WERI-Rb-1 (cell line): ENCODE results near the gene FAM53C.

Experiments
- DNase-seq: peaks from one replicate; pipeline ENCODE4 v3.0.0-alpha.2; 2020
- H3K27ac ChIP-seq: fragments of 250-450 bp; sonication (Bioruptor Pico); 2 replicates; pipeline ENCODE4 v1.5.1; 2020; ENCODE audit warnings: mild to moderate bottlenecking, moderate library complexity
- H3K27me3 ChIP-seq: fragments of 250-450 bp; sonication (Bioruptor Pico); 2 replicates; pipeline ENCODE4 v1.5.1; 2021; ENCODE audit warnings: mild to moderate bottlenecking, low read depth, moderate library complexity; ENCODE audit not compliant: insufficient read depth, severe bottlenecking
- H3K36me3 ChIP-seq: fragments of 250-450 bp; sonication (Bioruptor Pico); 2 replicates; pipeline ENCODE4 v1.5.1; 2020; ENCODE audit warnings: mild to moderate bottlenecking, moderate library complexity
- H3K4me3 ChIP-seq: 2 replicates; pipeline ENCODE4 v1.5.1; 2011; ENCODE audit warnings: low read depth, mild to moderate bottlenecking, control low read depth, low read length
- H3K9me3 ChIP-seq: fragments of 250-450 bp; sonication (Bioruptor Pico); 2 replicates; pipeline ENCODE4 v1.5.1; 2021; ENCODE audit warnings: mild to moderate bottlenecking, moderate library complexity; ENCODE audit not compliant: severe bottlenecking
- TF ChIP-seq, protein P1 (sequence below): IDR thresholded peaks from 2 replicates; pipeline ENCODE4 v1.5.1; 2011; ENCODE audit warnings: low read depth, mild to moderate bottlenecking, control low read depth, inconsistent platforms, low read length

Gene FAM53C

DNA sequence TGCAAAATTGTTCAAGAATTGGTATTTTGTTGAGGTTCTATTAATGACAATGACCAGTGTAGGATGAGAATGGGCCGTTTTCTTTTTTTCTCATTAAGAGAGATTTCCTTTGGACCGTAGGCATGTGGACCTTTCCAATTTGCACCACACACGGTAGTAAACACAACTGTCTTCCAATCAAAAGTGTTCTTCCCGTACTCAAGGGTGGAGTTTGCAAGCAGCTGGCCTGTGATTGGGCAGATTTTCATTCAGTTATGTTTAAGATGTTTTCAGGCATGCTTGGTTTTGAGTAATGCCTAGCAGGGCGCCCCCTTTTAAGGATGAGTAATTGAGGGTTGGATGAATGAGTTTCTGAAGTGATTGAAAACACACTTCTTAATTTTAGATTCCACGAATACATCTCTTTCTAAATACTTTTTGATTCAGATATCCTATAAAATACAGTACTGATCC lies 16.9 kb downstream of the FAM53C start:
- DNase-seq: no peak
- Histone ChIP-seq H3K27me3 (no peaks in the 10 kb centered on the region), H3K4me3 (no peak overlapping the region), H3K27ac (no peak overlapping the region), H3K36me3 (peaks cover 3% of the 10 kb centered on the region; the same call in 1 of the 2 replicates), H3K9me3 (peaks cover 4% of the 10 kb centered on the region)
- TF ChIP-seq, protein P1, sequence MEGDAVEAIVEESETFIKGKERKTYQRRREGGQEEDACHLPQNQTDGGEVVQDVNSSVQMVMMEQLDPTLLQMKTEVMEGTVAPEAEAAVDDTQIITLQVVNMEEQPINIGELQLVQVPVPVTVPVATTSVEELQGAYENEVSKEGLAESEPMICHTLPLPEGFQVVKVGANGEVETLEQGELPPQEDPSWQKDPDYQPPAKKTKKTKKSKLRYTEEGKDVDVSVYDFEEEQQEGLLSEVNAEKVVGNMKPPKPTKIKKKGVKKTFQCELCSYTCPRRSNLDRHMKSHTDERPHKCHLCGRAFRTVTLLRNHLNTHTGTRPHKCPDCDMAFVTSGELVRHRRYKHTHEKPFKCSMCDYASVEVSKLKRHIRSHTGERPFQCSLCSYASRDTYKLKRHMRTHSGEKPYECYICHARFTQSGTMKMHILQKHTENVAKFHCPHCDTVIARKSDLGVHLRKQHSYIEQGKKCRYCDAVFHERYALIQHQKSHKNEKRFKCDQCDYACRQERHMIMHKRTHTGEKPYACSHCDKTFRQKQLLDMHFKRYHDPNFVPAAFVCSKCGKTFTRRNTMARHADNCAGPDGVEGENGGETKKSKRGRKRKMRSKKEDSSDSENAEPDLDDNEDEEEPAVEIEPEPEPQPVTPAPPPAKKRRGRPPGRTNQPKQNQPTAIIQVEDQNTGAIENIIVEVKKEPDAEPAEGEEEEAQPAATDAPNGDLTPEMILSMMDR: no peak

DNA sequence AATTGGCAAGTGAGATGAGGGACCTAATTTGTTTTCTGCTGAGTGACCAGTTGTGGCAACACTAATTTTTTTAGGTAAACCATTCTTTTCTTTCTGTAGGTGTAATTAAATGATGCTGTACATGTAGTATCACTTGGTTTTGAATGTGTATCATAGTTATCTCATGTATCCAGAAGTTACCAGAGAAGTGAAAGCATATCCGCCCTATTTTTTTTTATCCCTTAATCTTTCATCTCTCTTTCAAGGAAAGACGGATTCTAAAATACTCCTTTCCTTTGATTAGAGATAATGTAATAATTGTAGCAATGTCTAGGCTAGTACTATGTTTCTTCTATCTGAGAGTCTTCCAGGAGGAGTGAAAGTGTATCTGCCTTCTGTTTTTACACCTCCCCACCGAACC lies 21.6 kb downstream of the FAM53C start:
- H3K27ac ChIP-seq: no peak overlapping the region
- DNase-seq: no peak
- TF ChIP-seq, protein P1: no peak
- no peaks in the 10 kb centered on the region for H3K9me3 ChIP-seq
- H3K4me3 ChIP-seq: no peak overlapping the region
- no peaks in the 10 kb centered on the region for H3K36me3 ChIP-seq
- H3K27me3 ChIP-seq: no peaks in the 10 kb centered on the region

DNA sequence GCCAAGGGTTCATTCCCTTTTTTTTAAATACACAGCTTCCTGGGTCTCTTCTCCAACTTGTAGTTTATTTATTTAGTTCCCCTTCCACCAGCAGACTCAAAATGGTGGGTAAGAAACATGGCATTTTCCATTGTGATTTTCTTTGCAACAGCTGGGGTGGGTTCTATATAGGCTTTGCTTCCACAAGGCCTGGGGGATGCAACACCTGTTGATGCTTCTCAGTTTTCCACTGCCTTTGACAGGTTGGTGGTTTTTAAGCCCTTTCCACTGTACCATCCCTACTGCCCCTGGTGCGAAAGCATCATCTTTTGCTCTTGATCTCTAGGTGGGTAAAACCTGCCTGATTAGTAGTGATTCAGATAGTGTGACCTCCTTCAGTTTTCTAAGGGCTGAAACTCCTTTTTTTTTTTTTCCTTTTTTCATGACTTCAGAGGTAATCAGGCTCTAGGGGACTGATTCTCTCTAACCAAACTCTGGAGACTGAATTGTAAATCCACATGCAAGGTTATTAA lies 22.9 kb downstream of the FAM53C start:
- Histone ChIP-seq H3K4me3 (no peak overlapping the region), H3K9me3 (no peaks in the 10 kb centered on the region), H3K27ac (no peak overlapping the region), H3K36me3 (no peaks in the 10 kb centered on the region), H3K27me3 (no peaks in the 10 kb centered on the region)
- no peak for DNase-seq
- TF ChIP-seq, protein P1: no peak

DNA sequence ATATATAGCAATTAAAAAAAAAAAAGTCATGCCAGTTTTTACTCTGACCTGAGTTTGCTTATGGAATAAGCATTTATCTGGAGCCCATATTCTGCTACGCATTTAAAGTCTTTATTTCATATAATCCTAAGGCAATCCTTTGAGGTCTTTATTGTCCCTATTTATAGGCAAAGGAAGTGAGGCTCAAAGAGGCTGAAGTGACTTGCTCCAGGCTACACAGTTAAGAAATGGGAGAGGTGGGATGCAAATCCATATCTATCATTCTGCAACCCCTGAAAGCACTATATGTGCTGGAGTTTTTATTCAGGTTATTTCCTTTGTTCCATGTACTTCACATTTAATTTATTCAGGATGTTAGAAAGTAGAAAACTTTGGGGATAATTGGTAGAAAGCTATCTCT lies 26.5 kb downstream of the FAM53C start:
- Histone ChIP-seq H3K27me3 (no peaks in the 10 kb centered on the region), H3K27ac (no peak overlapping the region), H3K9me3 (no peaks in the 10 kb centered on the region), H3K36me3 (no peaks in the 10 kb centered on the region; the same call in 1 of the 2 replicates), H3K4me3 (no peak overlapping the region)
- TF ChIP-seq, protein P1: no peak
- no peak for DNase-seq

DNA sequence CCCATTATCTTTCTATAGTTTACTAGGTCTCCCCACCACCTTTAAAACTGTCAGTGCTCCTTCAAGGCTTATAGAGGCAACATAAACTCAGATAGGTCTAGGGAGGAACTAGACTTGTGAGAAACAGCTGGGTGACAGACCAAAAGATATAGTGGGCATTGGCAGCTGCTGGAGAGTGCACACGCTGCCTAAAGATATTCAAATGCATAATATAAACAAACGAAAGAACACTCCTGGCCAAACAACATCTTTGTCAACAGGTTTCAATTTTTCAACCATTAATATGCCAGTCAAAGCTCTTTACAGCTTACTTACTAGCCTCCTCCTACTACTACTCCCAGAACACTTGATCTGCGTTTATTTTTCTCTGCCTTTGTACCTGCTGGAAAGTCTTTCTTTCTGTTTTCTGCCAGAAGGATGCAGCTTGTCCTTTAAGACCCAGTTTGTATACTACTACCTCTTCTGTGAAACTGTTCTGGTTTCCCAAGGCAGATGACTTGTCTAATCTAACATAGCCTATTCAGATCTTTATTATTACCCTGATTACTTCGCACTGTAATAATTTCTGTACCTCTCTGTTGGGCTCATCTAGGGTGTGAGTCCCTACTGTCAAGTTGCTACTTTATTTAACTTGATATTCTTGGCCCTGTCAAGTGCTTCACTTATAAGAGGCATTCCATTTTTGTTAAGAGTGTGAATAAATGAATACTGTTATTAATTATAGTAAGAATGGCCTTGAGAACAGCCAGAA lies 28.7 kb downstream of the FAM53C start:
- no peaks in the 10 kb centered on the region for H3K27me3 ChIP-seq
- H3K36me3 ChIP-seq: no peaks in the 10 kb centered on the region; the same call in 1 of the 2 replicates
- TF ChIP-seq, protein P1: no peak
- DNase-seq: no peak
- no peak overlapping the region for H3K4me3 ChIP-seq
- no peak overlapping the region for H3K27ac ChIP-seq
- no peaks in the 10 kb centered on the region for H3K9me3 ChIP-seq
